OCI-M2 (cell line): ENCODE results near the gene HMX1.

Experiments used
- DNase-seq: peaks from one replicate; lab custom pipeline; 2025; ENCODE audit not compliant: unreplicated experiment; lab: John Stamatoyannopoulos, UW

The HMX1 gene

GRCh38 chr4:8820178-8821102 lies 51.2 kb downstream of the HMX1 start:
- DNase-seq = no peak

GRCh38 chr4:8819473-8820177 lies 52.0 kb downstream of the HMX1 start:
- DNase-seq = no peak

- no peak for DNase-seq
These were observed 52.6 kb downstream of the HMX1 start for GRCh38 chr4:8819019-8819418.

GRCh38 chr4:8818063-8818881 lies 53.4 kb downstream of the HMX1 start:
- DNase-seq = no peak

GRCh38 chr4:8817813-8818062 lies 53.9 kb downstream of the HMX1 start:
- DNase-seq = no peak

GRCh38 chr4:8817096-8817812 lies 54.4 kb downstream of the HMX1 start:
- no peak for DNase-seq
